ENCODE data around the gene SLC22A12.

Gene SLC22A12

GRCh38 chr11:64604458-64605243, 13.6 kb downstream of the SLC22A12 start:
- no peak for DNase-seq (ENCODE audit: low read depth, low spot score)

- peak; percentile 44 for DNase-seq (ENCODE audit: low read depth, low spot score)
Measured at GRCh38 chr11:64605244-64605560, 14.2 kb downstream of the SLC22A12 start.

GRCh38 chr11:64605656-64606585, 14.9 kb downstream of the SLC22A12 start:
- no peak for DNase-seq (ENCODE audit: low read depth, low spot score)

- no peak for DNase-seq (ENCODE audit: low read depth, low spot score)
Measured at GRCh38 chr11:64606796-64607380, 15.9 kb downstream of the SLC22A12 start.

- no peak for DNase-seq (ENCODE audit: low read depth, low spot score)
Measured at GRCh38 chr11:64607381-64607985, 16.5 kb downstream of the SLC22A12 start.

GRCh38 chr11:64608046-64608445, 17.0 kb downstream of the SLC22A12 start:
- no peak for DNase-seq (ENCODE audit: low read depth, low spot score)

- DNase-seq (ENCODE audit: low read depth, low spot score) = no peak
Measured at GRCh38 chr11:64608636-64609035, 17.6 kb downstream of the SLC22A12 start.

- DNase-seq (ENCODE audit: low read depth, low spot score) = no peak
Measured at GRCh38 chr11:64609436-64610047, 18.5 kb downstream of the SLC22A12 start.

GRCh38 chr11:64610596-64610995, 19.6 kb downstream of the SLC22A12 start:
- no peak for DNase-seq (ENCODE audit: low read depth, low spot score)

- no peak for DNase-seq (ENCODE audit: low read depth, low spot score)
Measured at GRCh38 chr11:64611176-64611575, 20.2 kb downstream of the SLC22A12 start.

GRCh38 chr11:64611869-64612646, 21.0 kb downstream of the SLC22A12 start:
- no peak for DNase-seq (ENCODE audit: low read depth, low spot score)

- DNase-seq (ENCODE audit: low read depth, low spot score) = no peak
Measured at GRCh38 chr11:64613648-64614047, 22.6 kb downstream of the SLC22A12 start.

- DNase-seq (ENCODE audit: low read depth, low spot score) = no peak
Measured at GRCh38 chr11:64614917-64615316, 23.9 kb downstream of the SLC22A12 start.

GRCh38 chr11:64616817-64617216, 25.8 kb downstream of the SLC22A12 start:
- no peak for DNase-seq (ENCODE audit: low read depth, low spot score)

- no peak for DNase-seq (ENCODE audit: low read depth, low spot score)
Measured at GRCh38 chr11:64619196-64619595, 28.2 kb downstream of the SLC22A12 start.

- DNase-seq (ENCODE audit: low read depth, low spot score) = peak; percentile 52
Measured at GRCh38 chr11:64619811-64620380, 28.9 kb downstream of the SLC22A12 start.

- DNase-seq (ENCODE audit: low read depth, low spot score) = peak; percentile 14
Measured at GRCh38 chr11:64620381-64620971, 29.5 kb downstream of the SLC22A12 start.

- no peak for DNase-seq (ENCODE audit: low read depth, low spot score)
Measured at GRCh38 chr11:64621283-64622019, 30.4 kb downstream of the SLC22A12 start.

- no peak for DNase-seq (ENCODE audit: low read depth, low spot score)
Measured at GRCh38 chr11:64622681-64623080, 31.7 kb downstream of the SLC22A12 start.

All from ELF-1 (cell line).